GM12875 (cell line): Measurements from ENCODE around the gene CENPO.

Source experiments
- H3K4me3 ChIP-seq: one replicate; pipeline ENCODE4 v1.5.1; 2011; ENCODE audit warnings: low read depth, low read length, control low read depth
- CTCF ChIP-seq: IDR thresholded peaks from 2 replicates; pipeline ENCODE4 v1.5.1; 2011; ENCODE audit warnings: low read depth, mild to moderate bottlenecking, control low read depth, inconsistent platforms, low read length, moderate library complexity, borderline replicate concordance; ENCODE audit not compliant: insufficient read depth

Gene CENPO

GRCh38 chr2:24863641-24864040 is 70.4 kb downstream of the CENPO start:
- no peak overlapping the region for H3K4me3 ChIP-seq
- TF ChIP-seq CTCF, result no peak

GRCh38 chr2:24866946-24867345 is 73.7 kb downstream of the CENPO start:
- H3K4me3 ChIP-seq, result no peak overlapping the region
- TF ChIP-seq CTCF, result no peak

- TF ChIP-seq CTCF, result no peak
Observed at GRCh38 chr2:24870440-24870839, 77.2 kb downstream of the CENPO start.

GRCh38 chr2:24870891-24871705 is 77.9 kb downstream of the CENPO start:
- no peak for TF ChIP-seq CTCF
- H3K4me3 ChIP-seq, result no peak overlapping the region

More at GRCh38 chr2:24870440-24870839, 77.2 kb downstream of the CENPO start:
- no peak overlapping the region for H3K4me3 ChIP-seq

- no peak overlapping the region for H3K4me3 ChIP-seq
Observed at GRCh38 chr2:24871852-24872333, 78.7 kb downstream of the CENPO start.

More at GRCh38 chr2:24871852-24872333, 78.7 kb downstream of the CENPO start:
- TF ChIP-seq CTCF, result no peak
